ENCODE results near the gene USP34. TPM values are rescaled to one million over a fixed set of nuclear protein-coding genes. Genes with fewer than 3 reads are reported as not detected.
"Not testable (repeated sequence)": the region's sequence is repeated elsewhere in the genome, so short reads cannot be mapped to it uniquely, and the experiment has no call there.

USP34 gene
- total RNA-seq, 1 donor from 2014 or later = 104 TPM

- no peak for TF ChIP-seq CTCF (IDR thresholded peaks at IDR 0.05; ENCODE audit: partially characterized antibody, unreplicated experiment)
- no peak overlapping the region for H3K27ac Mint-ChIP-seq (ENCODE audit: unreplicated experiment)
These were observed 10.7 kb downstream of the USP34 start for GRCh38 chr2:61460163-61460562.

GRCh38 chr2:61456746-61457420 is 14.0 kb downstream of the USP34 start:
- TF ChIP-seq CTCF (IDR thresholded peaks at IDR 0.05; ENCODE audit: partially characterized antibody, unreplicated experiment) = no peak
- Mint-ChIP-seq H3K4me1 (ENCODE audit: low read depth, unreplicated experiment) (no peaks in the 10 kb centered on the region), H3K36me3 (ENCODE audit: unreplicated experiment) (no peaks in the 10 kb centered on the region), H3K9me3 (ENCODE audit: unreplicated experiment) (no peaks in the 10 kb centered on the region), H3K4me3 (ENCODE audit: unreplicated experiment) (no peak overlapping the region), H3K27me3 (ENCODE audit: unreplicated experiment) (no peaks in the 10 kb centered on the region), H3K27ac (ENCODE audit: unreplicated experiment) (no peak overlapping the region)
- no peak for DNase-seq

More at GRCh38 chr2:61460163-61460562, 10.7 kb downstream of the USP34 start:
- H3K27me3 Mint-ChIP-seq (ENCODE audit: unreplicated experiment) = no peaks in the 10 kb centered on the region
- no peak overlapping the region for H3K4me3 Mint-ChIP-seq (ENCODE audit: unreplicated experiment)
- no peaks in the 10 kb centered on the region for H3K36me3 Mint-ChIP-seq (ENCODE audit: unreplicated experiment)
- no peaks in the 10 kb centered on the region for H3K9me3 Mint-ChIP-seq (ENCODE audit: unreplicated experiment)
- peaks cover 5% of the 10 kb centered on the region for H3K4me1 Mint-ChIP-seq (ENCODE audit: low read depth, unreplicated experiment)
- no peak for DNase-seq

GRCh38 chr2:61456070-61456745 is 14.7 kb downstream of the USP34 start:
- no peak overlapping the region for H3K4me3 Mint-ChIP-seq (ENCODE audit: unreplicated experiment)
- DNase-seq = no peak
- peaks cover 2% of the 10 kb centered on the region for H3K9me3 Mint-ChIP-seq (ENCODE audit: unreplicated experiment)
- peaks cover 2% of the 10 kb centered on the region for H3K27me3 Mint-ChIP-seq (ENCODE audit: unreplicated experiment)
- TF ChIP-seq CTCF (IDR thresholded peaks at IDR 0.05; ENCODE audit: partially characterized antibody, unreplicated experiment) = no peak
- H3K4me1 Mint-ChIP-seq (ENCODE audit: low read depth, unreplicated experiment) = no peaks in the 10 kb centered on the region
- no peaks in the 10 kb centered on the region for H3K36me3 Mint-ChIP-seq (ENCODE audit: unreplicated experiment)
- H3K27ac Mint-ChIP-seq (ENCODE audit: unreplicated experiment) = no peak overlapping the region

GRCh38 chr2:61454972-61455371 is 15.9 kb downstream of the USP34 start:
- not testable (repeated sequence) for H3K36me3 Mint-ChIP-seq (ENCODE audit: unreplicated experiment)

GRCh38 chr2:61454383-61454782 is 16.5 kb downstream of the USP34 start:
- TF ChIP-seq CTCF (IDR thresholded peaks at IDR 0.05; ENCODE audit: partially characterized antibody, unreplicated experiment) = no peak
- H3K27me3 Mint-ChIP-seq (ENCODE audit: unreplicated experiment) = peaks cover 2% of the 10 kb centered on the region
- H3K4me1 Mint-ChIP-seq (ENCODE audit: low read depth, unreplicated experiment) = no peaks in the 10 kb centered on the region
- H3K36me3 Mint-ChIP-seq (ENCODE audit: unreplicated experiment) = no peaks in the 10 kb centered on the region
- H3K27ac Mint-ChIP-seq (ENCODE audit: unreplicated experiment) = no peak overlapping the region
- DNase-seq = no peak
- no peak overlapping the region for H3K4me3 Mint-ChIP-seq (ENCODE audit: unreplicated experiment)
- peaks cover 2% of the 10 kb centered on the region for H3K9me3 Mint-ChIP-seq (ENCODE audit: unreplicated experiment)

More at GRCh38 chr2:61454972-61455371, 15.9 kb downstream of the USP34 start:
- H3K27ac Mint-ChIP-seq (ENCODE audit: unreplicated experiment); DNase-seq; H3K9me3 Mint-ChIP-seq (ENCODE audit: unreplicated experiment); H3K4me1 Mint-ChIP-seq (ENCODE audit: low read depth, unreplicated experiment); H3K27me3 Mint-ChIP-seq (ENCODE audit: unreplicated experiment); H3K4me3 Mint-ChIP-seq (ENCODE audit: unreplicated experiment): not testable (repeated sequence)
